Mesenteric fat pad (tissue), 1 donor: ENCODE results near the gene DPP10. TPM values are rescaled to one million over a fixed set of nuclear protein-coding genes. Genes with fewer than 3 reads are reported as not detected.

Source experiments
- DNase-seq: peaks from one replicate; pipeline ENCODE4 v3.0.0-alpha.2; 2020; ENCODE audit warnings: low spot score
- total RNA-seq: library from RNA; stranded (reverse); fragmentation: NEBNext Ultra II Directional; extraction: Animal tissue kit (Norgen Biotek cat#: 25700); gene quantifications from one replicate; pipeline ENCODE4 v1.2.1, GENCODE V29; 2021
- donor health status: DM: yes; HTN: yes; CAD: no.

DPP10 gene
- total RNA-seq, 1 donor from 2014 or later: not detected

GRCh38 chr2:115635430-115635829 lies 1193.0 kb downstream of the DPP10 start:
- no peak for DNase-seq

- DNase-seq: no peak
Observed at GRCh38 chr2:115649731-115650130, 1207.3 kb downstream of the DPP10 start.

- DNase-seq: no peak
Observed at GRCh38 chr2:115650827-115651226, 1208.4 kb downstream of the DPP10 start.

- DNase-seq: no peak
Observed at GRCh38 chr2:115652652-115653051, 1210.2 kb downstream of the DPP10 start.

- no peak for DNase-seq
Observed at GRCh38 chr2:115654362-115654761, 1211.9 kb downstream of the DPP10 start.

- no peak for DNase-seq
Observed at GRCh38 chr2:115678129-115678528, 1235.7 kb downstream of the DPP10 start.

- DNase-seq: no peak
Observed at GRCh38 chr2:115684345-115684744, 1241.9 kb downstream of the DPP10 start.

- no peak for DNase-seq
Observed at GRCh38 chr2:115691409-115691808, 1249.0 kb downstream of the DPP10 start.

- no peak for DNase-seq
Observed at GRCh38 chr2:115694651-115695050, 1252.2 kb downstream of the DPP10 start.

- DNase-seq: no peak
Observed at GRCh38 chr2:115733190-115733775, 1290.8 kb downstream of the DPP10 start.

GRCh38 chr2:115738111-115738510 lies 1295.7 kb downstream of the DPP10 start:
- no peak for DNase-seq

GRCh38 chr2:115739574-115739973 lies 1297.1 kb downstream of the DPP10 start:
- no peak for DNase-seq

GRCh38 chr2:115746151-115746550 lies 1303.7 kb downstream of the DPP10 start:
- no peak for DNase-seq

- DNase-seq: no peak
Observed at GRCh38 chr2:115757286-115757685, 1314.8 kb downstream of the DPP10 start.

- DNase-seq: no peak
Observed at GRCh38 chr2:115763601-115764000, 1321.2 kb downstream of the DPP10 start.

GRCh38 chr2:115771516-115771915 lies 1329.1 kb downstream of the DPP10 start:
- DNase-seq: no peak

GRCh38 chr2:115774361-115774760 lies 1331.9 kb downstream of the DPP10 start:
- DNase-seq: no peak

GRCh38 chr2:115779085-115779632 lies 1336.7 kb downstream of the DPP10 start:
- DNase-seq: no peak

- no peak for DNase-seq
Observed at GRCh38 chr2:115782286-115782685, 1339.8 kb downstream of the DPP10 start.

GRCh38 chr2:115796078-115796477 lies 1353.6 kb downstream of the DPP10 start:
- no peak for DNase-seq

- no peak for DNase-seq
Observed at GRCh38 chr2:115807276-115807675, 1364.8 kb downstream of the DPP10 start.

- DNase-seq: no peak
Observed at GRCh38 chr2:115825912-115826311, 1383.5 kb downstream of the DPP10 start.

GRCh38 chr2:115833196-115833595 lies 1390.8 kb downstream of the DPP10 start:
- no peak for DNase-seq
